Measurements from ENCODE around the gene AP1S3.

DNA sequence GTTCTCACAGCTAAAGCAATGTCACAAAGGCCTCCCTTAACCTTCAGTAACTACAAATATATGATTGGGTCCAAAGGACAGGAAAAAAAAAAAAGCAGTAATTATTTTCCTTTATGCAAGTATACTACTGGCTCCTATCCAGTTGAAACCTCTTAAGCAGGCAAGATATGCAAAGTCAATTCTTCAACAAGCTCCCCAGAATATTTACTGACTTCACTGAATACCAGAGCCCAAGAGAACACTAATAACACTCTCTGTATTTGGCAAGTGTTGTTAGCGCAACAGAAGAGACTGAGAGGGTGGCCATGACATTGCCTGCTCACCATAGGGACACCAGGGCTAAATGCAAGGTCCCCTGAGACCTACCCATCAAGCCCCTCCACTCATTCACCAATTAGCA lies 74.5 kb downstream of the AP1S3 start:
- TF ChIP-seq TCF4 (CRISPR knock-in tag; IDR thresholded peaks at IDR 0.05; ENCODE audit: borderline replicate concordance) (no peak), ZNF70 (CRISPR knock-in tag; IDR thresholded peaks at IDR 0.05) (no peak), ESRRG (CRISPR knock-in tag; IDR thresholded peaks at IDR 0.05) (no peak), ZC3H10 (CRISPR knock-in tag; IDR thresholded peaks at IDR 0.05) (no peak), ZFP30 (CRISPR knock-in tag; IDR thresholded peaks at IDR 0.05) (no peak)

All from SK-N-SH treated with all-trans-retinoic acid at 6 μM for 48 hours (cell line).